Tibial nerve (tissue), 4 donors: Measurements from ENCODE around the gene PERCC1. TPM values are rescaled to one million over a fixed set of nuclear protein-coding genes. Genes with fewer than 3 reads are reported as not detected.

Experiments used
- DNase-seq, 2 donors: peaks; one replicate each; pipeline ENCODE4 v3.0.0-alpha.2; 2019; ENCODE audit warnings: low spot score in 2 of 2
- H3K27ac ChIP-seq, 4 donors: fragments of 200-600 bp; sonication (generic) in 3 of 4; one replicate each; pipeline ENCODE4 v1.5.1; 2017 to 2019; ENCODE audit warnings: mild to moderate bottlenecking in 1 of 4
- H3K27me3 ChIP-seq, 2 donors: fragments of 200-600 bp; sonication (generic) in 1 of 2; one replicate each; pipeline versions ENCODE4 v1.5.1 to v1.6.0; 2017 to 2019
- H3K36me3 ChIP-seq, 3 donors: fragments of 200-600 bp; sonication (generic); one replicate each; pipeline ENCODE4 v1.5.1; 2018 to 2019
- H3K4me1 ChIP-seq, 4 donors: fragments of 200-600 bp; sonication (generic) in 3 of 4; one replicate each; pipeline ENCODE4 v1.5.1; 2017 to 2019
- H3K4me3 ChIP-seq, 4 donors: fragments of 200-600 bp; sonication (generic) in 3 of 4; one replicate each; pipeline ENCODE4 v1.5.1; 2017 to 2019; ENCODE audit warnings: mild to moderate bottlenecking in 1 of 4, moderate library complexity in 1 of 4
- H3K9me3 ChIP-seq, 4 donors: fragments of 200-600 bp; sonication (generic) in 3 of 4; one replicate each; pipeline ENCODE4 v1.5.1; 2017 to 2019
- EP300 ChIP-seq, 2 donors: sonication (generic); formaldehyde crosslinking; IDR thresholded peaks; one replicate each; pipeline ENCODE4 v1.6.1; 2017; ENCODE audit warnings: antibody characterized with exemption in 2 of 2, mild to moderate bottlenecking in 1 of 2
- POLR2A ChIP-seq, 2 donors: fragments of 450-650 bp; IDR thresholded peaks; one replicate each; pipeline ENCODE4 v1.6.1; 2017; ENCODE audit warnings: antibody characterized with exemption in 2 of 2, mild to moderate bottlenecking in 2 of 2, moderate library complexity in 2 of 2
- WGBS, 2 donors: methylation state at CpG; one replicate each; pipeline ENCODE4 v1.1.5; 2018; 5-methylcytosine and 5-hydroxymethylcytosine counted together
- total RNA-seq, 4 donors: library from RNA; depleted of rRNA; stranded (reverse); fragments of >200 nt; gene quantifications; one replicate each; pipeline ENCODE4 v1.1.0, GENCODE V29; 2016
- TF ChIP-seq, protein P1 (sequence below), 5 experiments: fragments of 200-600 bp in 3 of 5; fragments of 450-650 bp in 2 of 5; sonication (generic) in 3 of 5; IDR thresholded peaks; one replicate each; pipeline ENCODE4 v1.5.1; 2016 to 2019; ENCODE audit warnings: antibody characterized with exemption in 5 of 5, mild to moderate bottlenecking in 3 of 5, moderate library complexity in 2 of 5

Gene PERCC1
- total RNA-seq, 4 donors from 2014 or later: 1.1 TPM; not detected in 3

DNA sequence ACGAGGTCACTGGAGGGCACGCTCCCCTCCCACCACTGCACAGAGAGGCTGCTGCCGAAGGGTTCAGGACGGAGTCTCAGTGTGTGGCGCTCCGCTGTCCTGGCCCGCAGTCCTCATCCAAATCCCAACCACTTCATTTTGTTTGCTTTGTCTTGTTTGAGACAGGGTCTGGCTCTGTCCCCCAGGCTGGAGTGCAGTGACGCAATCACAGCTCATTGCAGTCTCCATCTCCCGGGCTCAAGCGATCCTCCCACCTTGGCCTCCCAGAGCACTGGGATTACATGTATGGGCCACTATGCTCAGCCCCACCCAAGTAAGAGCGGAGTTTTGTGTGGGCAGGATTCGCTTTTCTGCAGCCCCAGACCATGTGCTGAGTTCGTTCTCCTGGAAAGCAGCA is 29.1 kb upstream of the PERCC1 start:
- WGBS, 2 donors: 92 to 93% methylated on average over 11 to 13 of the region's 13 CpGs
- no peak overlapping the region for H3K27ac ChIP-seq
- H3K27me3 ChIP-seq: no peaks in the 10 kb centered on the region
- H3K9me3 ChIP-seq: no peaks in the 10 kb centered on the region
- DNase-seq: no peak
- no peak for TF ChIP-seq POLR2A (IDR thresholded peaks at IDR 0.05)
- TF ChIP-seq, protein P1, sequence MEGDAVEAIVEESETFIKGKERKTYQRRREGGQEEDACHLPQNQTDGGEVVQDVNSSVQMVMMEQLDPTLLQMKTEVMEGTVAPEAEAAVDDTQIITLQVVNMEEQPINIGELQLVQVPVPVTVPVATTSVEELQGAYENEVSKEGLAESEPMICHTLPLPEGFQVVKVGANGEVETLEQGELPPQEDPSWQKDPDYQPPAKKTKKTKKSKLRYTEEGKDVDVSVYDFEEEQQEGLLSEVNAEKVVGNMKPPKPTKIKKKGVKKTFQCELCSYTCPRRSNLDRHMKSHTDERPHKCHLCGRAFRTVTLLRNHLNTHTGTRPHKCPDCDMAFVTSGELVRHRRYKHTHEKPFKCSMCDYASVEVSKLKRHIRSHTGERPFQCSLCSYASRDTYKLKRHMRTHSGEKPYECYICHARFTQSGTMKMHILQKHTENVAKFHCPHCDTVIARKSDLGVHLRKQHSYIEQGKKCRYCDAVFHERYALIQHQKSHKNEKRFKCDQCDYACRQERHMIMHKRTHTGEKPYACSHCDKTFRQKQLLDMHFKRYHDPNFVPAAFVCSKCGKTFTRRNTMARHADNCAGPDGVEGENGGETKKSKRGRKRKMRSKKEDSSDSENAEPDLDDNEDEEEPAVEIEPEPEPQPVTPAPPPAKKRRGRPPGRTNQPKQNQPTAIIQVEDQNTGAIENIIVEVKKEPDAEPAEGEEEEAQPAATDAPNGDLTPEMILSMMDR (IDR thresholded peaks at IDR 0.05): no peak
- no peak for TF ChIP-seq EP300 (IDR thresholded peaks at IDR 0.05)
- H3K4me3 ChIP-seq: no peak overlapping the region
- peaks cover 0 to 94% (median 20%) of the 10 kb centered on the region in 3 donors for H3K36me3 ChIP-seq
- no peaks in the 10 kb centered on the region for H3K4me1 ChIP-seq

DNA sequence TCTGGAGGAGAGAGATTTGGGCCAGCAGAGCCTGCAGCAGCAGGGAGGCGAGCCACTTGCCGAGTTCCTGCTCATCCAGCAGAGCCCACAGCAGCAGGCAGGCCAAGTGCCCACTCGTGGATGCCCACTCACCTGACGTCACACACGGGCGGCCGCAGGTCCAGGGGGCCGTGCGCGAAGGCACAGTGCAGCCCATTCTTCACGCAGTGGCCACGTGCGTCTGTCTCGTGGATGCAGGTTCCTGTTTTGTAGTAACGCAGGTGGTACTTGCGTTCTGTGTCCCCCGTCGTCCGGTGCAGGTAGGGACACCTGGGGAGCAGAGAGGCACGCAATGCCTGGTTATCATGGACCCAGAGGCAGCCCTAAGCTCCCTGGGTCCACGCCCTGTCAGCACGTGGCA is 27.8 kb upstream of the PERCC1 start:
- no peak for DNase-seq
- H3K9me3 ChIP-seq: no peaks in the 10 kb centered on the region
- H3K4me3 ChIP-seq: no peak overlapping the region
- no peaks in the 10 kb centered on the region for H3K27me3 ChIP-seq
- peaks cover 0 to 84% (median 18%) of the 10 kb centered on the region in 3 donors for H3K36me3 ChIP-seq
- TF ChIP-seq POLR2A (IDR thresholded peaks at IDR 0.05): no peak
- TF ChIP-seq, protein P1 (IDR thresholded peaks at IDR 0.05): no peak
- TF ChIP-seq EP300 (IDR thresholded peaks at IDR 0.05): no peak
- no peak overlapping the region for H3K27ac ChIP-seq
- H3K4me1 ChIP-seq: peaks cover 0 to 10% (median 3%) of the 10 kb centered on the region in 4 donors
- WGBS, 2 donors: 93 to 95% methylated on average over 20 to 22 of the region's 22 CpGs

DNA sequence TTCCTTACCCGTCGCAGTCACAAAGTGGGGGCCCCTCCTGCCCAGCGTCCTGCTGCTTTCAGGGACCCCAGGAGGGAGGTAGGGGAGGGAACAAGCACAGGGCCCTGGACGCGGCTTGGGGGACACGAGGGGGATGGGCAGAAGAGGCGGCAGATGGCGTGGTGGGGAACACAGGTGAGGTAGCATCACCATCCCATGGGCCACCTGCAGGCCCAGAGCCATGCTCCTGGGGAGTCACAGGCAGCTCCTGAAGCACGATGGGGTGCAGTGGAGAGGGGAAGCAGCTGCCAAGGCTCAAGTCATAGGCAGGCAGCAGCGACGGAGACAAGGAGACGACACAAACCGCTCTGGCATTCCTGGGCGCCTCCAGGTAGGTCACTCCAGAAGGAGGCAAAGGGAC is 27.1 kb upstream of the PERCC1 start:
- TF ChIP-seq, protein P1 (IDR thresholded peaks at IDR 0.05): no peak
- TF ChIP-seq EP300 (IDR thresholded peaks at IDR 0.05): no peak
- no peak for TF ChIP-seq POLR2A (IDR thresholded peaks at IDR 0.05)
- 88 to 89% methylated on average over 13 to 14 of the region's 14 CpGs for WGBS, 2 donors
- Histone ChIP-seq H3K27ac (no peak overlapping the region), H3K27me3 (no peaks in the 10 kb centered on the region), H3K9me3 (no peaks in the 10 kb centered on the region), H3K36me3 (peaks cover 0 to 77% (median 11%) of the 10 kb centered on the region in 3 donors), H3K4me1 (peaks cover 0 to 17% (median 8%) of the 10 kb centered on the region in 4 donors), H3K4me3 (no peak overlapping the region)
- no peak for DNase-seq

DNA sequence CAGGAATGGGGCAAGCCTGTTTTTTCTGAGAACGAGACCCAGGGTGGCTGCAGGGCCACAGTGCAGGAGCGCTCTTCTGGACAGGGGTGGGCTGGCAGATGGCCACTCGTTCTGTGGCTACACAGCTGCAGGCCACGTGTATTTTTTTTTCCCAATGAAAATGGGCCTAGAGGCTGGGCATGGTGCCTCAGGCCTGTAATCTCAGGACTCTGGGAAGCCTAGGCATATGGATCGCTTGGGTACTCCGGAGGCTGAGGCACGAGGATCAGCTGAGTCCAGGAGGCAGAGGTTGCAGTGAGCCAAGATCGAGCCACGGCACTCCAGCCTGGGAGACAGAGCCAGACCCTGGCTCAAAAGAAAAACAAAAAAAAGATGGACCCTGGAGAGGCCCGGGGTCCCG is 23.1 kb upstream of the PERCC1 start:
- no peak for TF ChIP-seq POLR2A (IDR thresholded peaks at IDR 0.05)
- TF ChIP-seq, protein P1 (IDR thresholded peaks at IDR 0.05): no peak
- no peak for TF ChIP-seq EP300 (IDR thresholded peaks at IDR 0.05)
- Histone ChIP-seq H3K4me3 (peak overlapping the region in 3 of 4 donors; percentile 31 to 54 (median 53)), H3K27me3 (no peaks in the 10 kb centered on the region), H3K9me3 (no peaks in the 10 kb centered on the region), H3K4me1 (peaks cover 0 to 44% (median 10%) of the 10 kb centered on the region in 4 donors), H3K27ac (peak overlapping the region; percentile 50 to 87 (median 62)), H3K36me3 (peaks cover 0 to 70% (median 0%) of the 10 kb centered on the region in 3 donors)
- 22 to 25% methylated on average over 10 to 11 of the region's 11 CpGs for WGBS, 2 donors
- DNase-seq: peak in 1 of 2 donors; percentile 26

DNA sequence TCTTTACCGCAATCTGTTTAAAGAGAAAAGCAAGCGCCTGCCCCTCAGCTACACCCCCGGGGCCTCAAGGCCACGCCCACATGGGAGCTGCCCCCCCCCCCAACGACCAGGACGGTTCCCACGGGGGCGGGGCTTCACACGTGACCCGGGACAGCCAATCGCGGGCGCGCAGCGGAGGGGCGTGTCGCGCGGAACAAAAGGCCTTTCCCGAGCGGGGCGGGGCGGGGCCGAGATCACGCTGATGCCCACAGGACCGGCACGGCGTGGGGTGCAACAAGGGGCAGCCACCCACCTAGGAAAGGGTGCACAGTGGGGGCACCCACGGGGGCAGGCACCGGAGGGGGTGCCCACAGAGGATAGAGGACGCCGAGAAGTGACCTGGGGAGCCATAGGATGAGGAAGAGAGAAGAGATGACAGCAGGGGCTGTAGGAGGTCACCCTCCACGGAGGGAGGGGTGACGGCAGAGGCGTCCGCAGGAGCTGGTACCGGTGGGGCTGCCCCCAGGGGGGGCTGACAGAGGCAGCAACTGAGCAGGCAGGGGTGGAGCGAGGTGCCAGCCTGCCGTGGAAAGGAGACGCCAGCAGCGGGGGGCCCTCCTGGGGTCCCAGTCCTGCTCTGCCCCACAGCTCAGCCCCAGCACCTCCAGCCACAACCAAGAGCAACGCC is 22.6 kb upstream of the PERCC1 start:
- 5 to 10% methylated on average over 14 to 40 of the region's 42 CpGs for WGBS, 2 donors
- Histone ChIP-seq H3K9me3 (no peaks in the 10 kb centered on the region), H3K36me3 (peaks cover 0 to 67% (median 0%) of the 10 kb centered on the region in 3 donors), H3K4me1 (peaks cover 0 to 49% (median 10%) of the 10 kb centered on the region in 4 donors), H3K27me3 (no peaks in the 10 kb centered on the region), H3K27ac (peak overlapping the region; percentile 50 to 87 (median 66)), H3K4me3 (peak overlapping the region; percentile 31 to 54 (median 42))
- peak; percentile 94 to 95 for DNase-seq
- TF ChIP-seq POLR2A (IDR thresholded peaks at IDR 0.05): no peak
- TF ChIP-seq EP300 (IDR thresholded peaks at IDR 0.05): peak; percentile 58 to 90
- TF ChIP-seq, protein P1 (IDR thresholded peaks at IDR 0.05): no peak
